DMS 273 (cell line): ENCODE data around the gene CDC5L.

Experiments
- DNase-seq: peaks from one replicate; lab custom pipeline; 2025; ENCODE audit not compliant: unreplicated experiment; lab: John Stamatoyannopoulos, UW

CDC5L gene

GRCh38 chr6:44473393-44474189, 86.1 kb downstream of the CDC5L start:
- no peak for DNase-seq

- DNase-seq: no peak
Observed at GRCh38 chr6:44474190-44474631, 86.7 kb downstream of the CDC5L start.

GRCh38 chr6:44474643-44475042, 87.1 kb downstream of the CDC5L start:
- DNase-seq: no peak

GRCh38 chr6:44475417-44475778, 87.9 kb downstream of the CDC5L start:
- DNase-seq: no peak

GRCh38 chr6:44475779-44476434, 88.4 kb downstream of the CDC5L start:
- DNase-seq: peak; percentile 87

GRCh38 chr6:44476849-44477248, 89.3 kb downstream of the CDC5L start:
- no peak for DNase-seq

- no peak for DNase-seq
Observed at GRCh38 chr6:44477293-44477894, 89.9 kb downstream of the CDC5L start.

- no peak for DNase-seq
Observed at GRCh38 chr6:44478158-44478557, 90.7 kb downstream of the CDC5L start.

GRCh38 chr6:44478591-44479254, 91.2 kb downstream of the CDC5L start:
- no peak for DNase-seq

- DNase-seq: no peak
Observed at GRCh38 chr6:44480097-44480541, 92.6 kb downstream of the CDC5L start.

- DNase-seq: no peak
Observed at GRCh38 chr6:44481056-44481455, 93.5 kb downstream of the CDC5L start.

- DNase-seq: no peak
Observed at GRCh38 chr6:44481760-44482159, 94.3 kb downstream of the CDC5L start.

- no peak for DNase-seq
Observed at GRCh38 chr6:44485601-44486401, 98.3 kb downstream of the CDC5L start.

GRCh38 chr6:44487002-44487401, 99.5 kb downstream of the CDC5L start:
- no peak for DNase-seq

- DNase-seq: no peak
Observed at GRCh38 chr6:44487586-44487985, 100.1 kb downstream of the CDC5L start.

GRCh38 chr6:44489910-44490604, 102.6 kb downstream of the CDC5L start:
- peak; percentile 16 for DNase-seq

GRCh38 chr6:44493132-44493531, 105.6 kb downstream of the CDC5L start:
- DNase-seq: no peak

GRCh38 chr6:44493593-44493992, 106.1 kb downstream of the CDC5L start:
- no peak for DNase-seq

GRCh38 chr6:44494011-44494501, 106.5 kb downstream of the CDC5L start:
- DNase-seq: no peak
